Ascending aorta (tissue), 2 donors: ENCODE results near the gene ACTR2. TPM values are rescaled to one million over a fixed set of nuclear protein-coding genes. Genes with fewer than 3 reads are reported as not detected.
"Not testable (repeated sequence)": the region's sequence is repeated elsewhere in the genome, so short reads cannot be mapped to it uniquely, and the experiment has no call there.

Experiments used
- DNase-seq, 2 donors: peaks; one replicate each; pipeline ENCODE4 v3.0.0-alpha.2; 2019; ENCODE audit warnings: low spot score in 2 of 2
- H3K27ac ChIP-seq, 2 donors: fragments of 200-600 bp; sonication (generic); one replicate each; pipeline ENCODE4 v1.5.1; 2016 to 2017; ENCODE audit warnings: mild to moderate bottlenecking in 1 of 2
- H3K27me3 ChIP-seq: fragments of 200-600 bp; sonication (generic); one replicate; pipeline ENCODE4 v1.5.1; 2017
- H3K36me3 ChIP-seq, 2 donors: fragments of 200-600 bp; sonication (generic); one replicate each; pipeline ENCODE4 v1.5.1; 2016
- H3K4me1 ChIP-seq, 2 donors: fragments of 200-600 bp; sonication (generic); one replicate each; pipeline ENCODE4 v1.5.1; 2016 to 2017; ENCODE audit warnings: mild to moderate bottlenecking in 1 of 2
- H3K4me3 ChIP-seq, 2 donors: fragments of 200-600 bp; sonication (generic); one replicate each; pipeline ENCODE4 v1.5.1; 2016 to 2017; ENCODE audit warnings: mild to moderate bottlenecking in 1 of 2
- H3K9me3 ChIP-seq, 2 donors: fragments of 200-600 bp; sonication (generic); one replicate each; pipeline ENCODE4 v1.5.1; 2016
- intact Hi-C: fragments of 100-400 bp; cut with DNase I; formaldehyde crosslinking; loops from one replicate; pipeline ENCODE4 v1.15.1; 2023
- total RNA-seq: library from RNA; depleted of rRNA; stranded (reverse); fragments of >200 nt; gene quantifications from one replicate; pipeline ENCODE4 v1.1.0, GENCODE V29; 2016
- TF ChIP-seq, protein P1 (sequence below), 3 experiments: fragments of 200-600 bp in 2 of 3; fragments of 450-650 bp in 1 of 3; sonication (generic) in 2 of 3; IDR thresholded peaks; one replicate each; pipeline ENCODE4 v1.5.1; 2016 to 2019; ENCODE audit warnings: antibody characterized with exemption in 3 of 3, mild to moderate bottlenecking in 1 of 3, moderate library complexity in 1 of 3

The ACTR2 gene
- total RNA-seq, 1 donor from 2014 or later, result 78.0 TPM

DNA sequence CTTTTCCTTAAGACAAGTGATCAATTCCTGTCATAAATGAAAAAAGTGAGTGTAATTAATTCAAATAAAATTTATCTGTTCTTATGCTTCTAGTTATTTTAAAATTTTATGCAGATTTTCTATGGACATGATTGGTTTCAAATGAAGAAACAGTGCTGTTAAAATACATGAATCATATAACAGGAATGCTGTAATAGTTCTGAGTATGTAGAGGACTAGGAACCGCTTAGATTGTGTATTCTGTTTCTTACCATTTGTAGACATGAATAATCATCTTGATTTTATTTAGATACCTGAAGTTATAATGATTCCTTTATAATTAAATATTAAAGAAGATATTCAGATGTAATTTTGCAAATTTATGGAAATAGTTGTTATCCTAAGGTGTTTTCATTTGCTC is 3.5 kb downstream of the ACTR2 start:
- intact Hi-C loops, result no loop called here
- TF ChIP-seq, protein P1, sequence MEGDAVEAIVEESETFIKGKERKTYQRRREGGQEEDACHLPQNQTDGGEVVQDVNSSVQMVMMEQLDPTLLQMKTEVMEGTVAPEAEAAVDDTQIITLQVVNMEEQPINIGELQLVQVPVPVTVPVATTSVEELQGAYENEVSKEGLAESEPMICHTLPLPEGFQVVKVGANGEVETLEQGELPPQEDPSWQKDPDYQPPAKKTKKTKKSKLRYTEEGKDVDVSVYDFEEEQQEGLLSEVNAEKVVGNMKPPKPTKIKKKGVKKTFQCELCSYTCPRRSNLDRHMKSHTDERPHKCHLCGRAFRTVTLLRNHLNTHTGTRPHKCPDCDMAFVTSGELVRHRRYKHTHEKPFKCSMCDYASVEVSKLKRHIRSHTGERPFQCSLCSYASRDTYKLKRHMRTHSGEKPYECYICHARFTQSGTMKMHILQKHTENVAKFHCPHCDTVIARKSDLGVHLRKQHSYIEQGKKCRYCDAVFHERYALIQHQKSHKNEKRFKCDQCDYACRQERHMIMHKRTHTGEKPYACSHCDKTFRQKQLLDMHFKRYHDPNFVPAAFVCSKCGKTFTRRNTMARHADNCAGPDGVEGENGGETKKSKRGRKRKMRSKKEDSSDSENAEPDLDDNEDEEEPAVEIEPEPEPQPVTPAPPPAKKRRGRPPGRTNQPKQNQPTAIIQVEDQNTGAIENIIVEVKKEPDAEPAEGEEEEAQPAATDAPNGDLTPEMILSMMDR (IDR thresholded peaks at IDR 0.05), result no peak
- H3K4me1 ChIP-seq, result peaks cover 8 to 57% of the 10 kb centered on the region in 2 donors
- H3K27ac ChIP-seq, result peak overlapping the region; percentile 56 to 78
- H3K9me3 ChIP-seq, result no peaks in the 10 kb centered on the region
- peaks cover 0 to 4% of the 10 kb centered on the region in 2 donors for H3K36me3 ChIP-seq
- H3K27me3 ChIP-seq, result no peaks in the 10 kb centered on the region
- no peak for DNase-seq
- H3K4me3 ChIP-seq, result peak overlapping the region in 1 of 2 donors; percentile 3

DNA sequence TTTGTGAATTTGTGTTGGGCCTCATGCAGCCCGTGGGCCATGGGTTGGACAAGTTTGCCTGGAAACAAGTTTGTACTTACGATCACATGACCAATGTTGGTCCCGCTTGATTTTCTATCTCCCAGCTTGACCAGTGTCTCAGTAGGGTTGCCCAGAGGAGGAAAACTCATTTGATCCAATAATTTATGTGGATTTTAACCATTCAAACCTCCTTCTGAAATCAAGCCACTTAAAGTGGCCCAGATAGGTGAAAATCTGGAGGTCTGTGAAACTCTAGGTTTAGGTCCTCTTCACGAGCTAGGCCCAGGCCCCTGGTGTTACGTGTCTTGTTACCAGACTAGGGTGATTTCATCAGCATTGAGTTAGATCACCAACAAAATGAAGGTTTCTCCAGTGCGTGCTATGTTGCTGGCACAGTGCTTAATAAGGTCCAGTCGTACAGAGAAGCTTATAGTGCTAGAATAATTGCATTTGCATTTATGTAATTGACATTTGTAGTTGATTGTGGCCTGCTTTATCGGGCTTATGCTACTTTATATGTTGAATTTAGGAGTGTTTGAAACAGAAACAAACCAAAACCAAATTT is 4.4 kb downstream of the ACTR2 start:
- intact Hi-C loops, result no loop called here
- TF ChIP-seq, protein P1 (IDR thresholded peaks at IDR 0.05), result no peak
- H3K36me3 ChIP-seq, result peaks cover 0 to 4% of the 10 kb centered on the region in 2 donors
- H3K4me1 ChIP-seq, result peaks cover 8 to 52% of the 10 kb centered on the region in 2 donors
- no peak for DNase-seq
- H3K27me3 ChIP-seq, result no peaks in the 10 kb centered on the region
- peak overlapping the region in 1 of 2 donors; percentile 3 for H3K4me3 ChIP-seq
- H3K9me3 ChIP-seq, result no peaks in the 10 kb centered on the region
- H3K27ac ChIP-seq, result peak overlapping the region; percentile 56 to 78

DNA sequence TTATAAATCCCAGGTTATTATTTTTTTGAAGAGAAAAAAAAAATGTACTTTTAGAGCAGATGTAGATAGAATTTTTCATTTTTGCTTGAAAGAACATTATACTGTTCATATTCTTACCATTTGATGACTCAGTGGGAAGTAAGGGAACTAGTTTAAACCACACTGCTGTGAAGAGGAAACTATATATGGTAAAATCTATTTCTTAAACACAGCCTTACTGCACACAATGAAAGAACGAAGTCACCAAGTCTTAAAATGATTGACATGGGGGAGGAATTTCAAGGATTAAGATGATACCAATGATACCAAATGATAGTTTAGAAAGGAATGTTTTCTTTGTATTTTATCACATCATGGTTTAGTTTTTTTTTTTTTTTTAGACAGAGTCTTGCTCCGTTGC is 5.0 kb downstream of the ACTR2 start:
- Histone ChIP-seq H3K4me3 (peak overlapping the region in 1 of 2 donors; percentile 17), H3K36me3 (peaks cover 0 to 4% of the 10 kb centered on the region in 2 donors)

DNA sequence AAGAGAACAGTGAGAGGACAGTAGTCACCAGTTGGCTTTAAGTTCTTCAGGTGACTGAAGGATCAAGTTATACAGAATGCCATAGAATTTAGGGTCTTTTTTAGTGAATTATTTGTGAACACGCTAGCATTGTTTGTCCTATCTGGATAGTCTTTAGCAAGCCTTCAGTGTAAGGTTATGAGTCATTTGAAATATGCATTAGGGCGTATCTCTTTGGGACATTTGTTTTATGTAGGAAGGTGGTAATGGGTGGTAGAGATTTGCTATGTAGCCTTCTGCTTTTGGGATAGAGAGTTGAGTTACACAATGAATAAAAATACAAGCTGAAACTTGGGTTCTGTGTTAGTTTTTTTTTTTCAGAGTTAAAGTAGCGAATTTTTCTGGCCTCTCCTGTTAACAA is 13.0 kb downstream of the ACTR2 start:
- H3K27me3 ChIP-seq, result no peaks in the 10 kb centered on the region
- H3K36me3 ChIP-seq, result peaks cover 8 to 24% of the 10 kb centered on the region in 2 donors
- TF ChIP-seq, protein P1 (IDR thresholded peaks at IDR 0.05), result no peak
- H3K4me3 ChIP-seq, result no peak overlapping the region
- intact Hi-C loops, result no loop called here
- no peaks in the 10 kb centered on the region for H3K9me3 ChIP-seq
- DNase-seq, result no peak
- peaks cover 0 to 5% of the 10 kb centered on the region in 2 donors for H3K4me1 ChIP-seq
- no peak overlapping the region for H3K27ac ChIP-seq

More for the DNA sequence above, 5.0 kb downstream of the ACTR2 start:
- H3K27ac ChIP-seq, result peak overlapping the region; percentile 56 to 78
- TF ChIP-seq, protein P1 (IDR thresholded peaks at IDR 0.05), result no peak
- H3K4me1 ChIP-seq, result peaks cover 8 to 52% of the 10 kb centered on the region in 2 donors
- no peaks in the 10 kb centered on the region for H3K27me3 ChIP-seq
- H3K9me3 ChIP-seq, result no peaks in the 10 kb centered on the region
- DNase-seq, result no peak
- intact Hi-C loops, result no loop called here

DNA sequence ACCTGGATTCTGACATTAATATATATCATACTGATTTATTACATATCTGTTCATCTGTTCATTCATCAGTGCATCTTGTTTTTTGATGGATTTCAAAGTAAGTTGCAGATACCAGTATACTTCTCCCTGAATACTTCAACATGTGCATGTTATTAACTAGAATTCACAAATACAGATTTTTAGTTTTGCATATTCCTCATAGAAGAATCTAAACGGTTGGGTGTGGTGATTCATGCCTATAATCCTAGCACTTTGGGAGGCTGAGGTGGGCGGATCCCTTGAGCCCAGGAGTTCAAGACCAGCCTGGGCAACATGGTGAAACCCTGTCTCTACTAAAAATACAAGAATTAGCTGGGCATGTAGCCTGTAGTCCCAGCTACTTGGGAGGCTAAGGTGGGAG is 16.8 kb downstream of the ACTR2 start:
- intact Hi-C loops, DNase-seq, H3K27ac ChIP-seq, H3K4me1 ChIP-seq, H3K27me3 ChIP-seq, H3K4me3 ChIP-seq, H3K9me3 ChIP-seq: not testable (repeated sequence)
- peaks cover 8 to 28% of the 10 kb centered on the region in 2 donors for H3K36me3 ChIP-seq

DNA sequence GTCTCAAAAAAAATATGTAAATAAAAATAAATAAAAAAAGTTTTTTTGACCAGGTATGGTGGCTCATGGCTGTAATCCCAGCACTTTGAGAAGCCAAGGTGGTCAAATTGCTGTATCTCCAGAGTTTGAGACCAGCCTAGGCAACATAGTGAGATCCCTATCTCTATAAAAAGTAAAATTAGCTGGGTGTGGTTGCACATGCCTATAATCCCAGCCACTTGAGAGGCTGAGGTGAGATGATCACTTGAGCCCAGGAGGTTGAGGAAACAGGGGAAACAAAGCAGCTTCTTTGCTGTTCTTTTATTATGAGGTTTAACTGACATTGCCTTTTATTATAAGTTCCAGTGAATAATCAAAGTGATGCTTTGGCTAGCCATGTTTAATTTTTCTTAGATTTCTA is 25.0 kb downstream of the ACTR2 start:
- H3K27ac ChIP-seq, result no peak overlapping the region
- TF ChIP-seq, protein P1 (IDR thresholded peaks at IDR 0.05), result no peak
- H3K36me3 ChIP-seq, result peaks cover 37 to 59% of the 10 kb centered on the region in 2 donors
- no peak overlapping the region for H3K4me3 ChIP-seq
- H3K9me3 ChIP-seq, result no peaks in the 10 kb centered on the region
- no peak for DNase-seq
- intact Hi-C loops, result no loop called here
- H3K4me1 ChIP-seq, result no peaks in the 10 kb centered on the region
- H3K27me3 ChIP-seq, result no peaks in the 10 kb centered on the region
